ENCODE results near the gene TGFBR2. TPM values are rescaled to one million over a fixed set of nuclear protein-coding genes. Genes with fewer than 3 reads are reported as not detected.

The TGFBR2 gene
- total and polyA plus RNA-seq, 10 of the 15 experiments (the other 5 are each of a cell fraction or from before 2014, with no cell fraction given) = 0.02 to 0.98 (median 0.18) TPM; not detected in 1

DNA sequence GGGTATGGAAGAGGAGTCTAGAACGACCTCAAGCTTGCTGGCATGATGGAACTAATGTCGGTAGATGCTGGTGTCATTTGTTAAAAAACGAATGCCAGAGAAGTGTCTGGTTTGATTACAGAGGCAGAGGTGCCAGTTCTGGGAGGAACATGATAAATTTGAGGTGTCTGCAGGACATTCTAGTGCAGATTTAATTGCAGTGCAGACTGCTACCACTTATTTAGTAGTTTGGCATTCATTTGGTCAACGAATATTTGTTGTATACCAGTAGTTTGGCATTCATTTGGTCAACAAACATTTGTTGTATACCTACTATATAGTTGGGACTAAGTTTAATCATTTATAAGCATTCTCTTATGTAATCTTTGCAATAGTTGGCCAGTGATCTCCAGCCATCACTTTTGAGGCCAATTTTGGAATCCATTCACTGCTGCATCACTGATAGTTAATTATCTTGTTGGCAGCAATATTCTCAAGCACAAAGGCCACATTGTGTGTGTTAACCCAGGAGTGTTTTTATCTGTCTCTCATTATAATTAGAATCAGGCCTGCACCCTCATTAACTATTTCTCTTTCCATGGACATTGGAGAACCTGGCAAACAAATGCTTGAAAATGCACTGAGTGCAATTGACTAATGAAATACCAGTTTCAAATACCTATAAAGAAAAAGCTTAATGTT is 19.5 kb upstream of the TGFBR2 start (continued):
- TF ChIP-seq, protein P1, sequence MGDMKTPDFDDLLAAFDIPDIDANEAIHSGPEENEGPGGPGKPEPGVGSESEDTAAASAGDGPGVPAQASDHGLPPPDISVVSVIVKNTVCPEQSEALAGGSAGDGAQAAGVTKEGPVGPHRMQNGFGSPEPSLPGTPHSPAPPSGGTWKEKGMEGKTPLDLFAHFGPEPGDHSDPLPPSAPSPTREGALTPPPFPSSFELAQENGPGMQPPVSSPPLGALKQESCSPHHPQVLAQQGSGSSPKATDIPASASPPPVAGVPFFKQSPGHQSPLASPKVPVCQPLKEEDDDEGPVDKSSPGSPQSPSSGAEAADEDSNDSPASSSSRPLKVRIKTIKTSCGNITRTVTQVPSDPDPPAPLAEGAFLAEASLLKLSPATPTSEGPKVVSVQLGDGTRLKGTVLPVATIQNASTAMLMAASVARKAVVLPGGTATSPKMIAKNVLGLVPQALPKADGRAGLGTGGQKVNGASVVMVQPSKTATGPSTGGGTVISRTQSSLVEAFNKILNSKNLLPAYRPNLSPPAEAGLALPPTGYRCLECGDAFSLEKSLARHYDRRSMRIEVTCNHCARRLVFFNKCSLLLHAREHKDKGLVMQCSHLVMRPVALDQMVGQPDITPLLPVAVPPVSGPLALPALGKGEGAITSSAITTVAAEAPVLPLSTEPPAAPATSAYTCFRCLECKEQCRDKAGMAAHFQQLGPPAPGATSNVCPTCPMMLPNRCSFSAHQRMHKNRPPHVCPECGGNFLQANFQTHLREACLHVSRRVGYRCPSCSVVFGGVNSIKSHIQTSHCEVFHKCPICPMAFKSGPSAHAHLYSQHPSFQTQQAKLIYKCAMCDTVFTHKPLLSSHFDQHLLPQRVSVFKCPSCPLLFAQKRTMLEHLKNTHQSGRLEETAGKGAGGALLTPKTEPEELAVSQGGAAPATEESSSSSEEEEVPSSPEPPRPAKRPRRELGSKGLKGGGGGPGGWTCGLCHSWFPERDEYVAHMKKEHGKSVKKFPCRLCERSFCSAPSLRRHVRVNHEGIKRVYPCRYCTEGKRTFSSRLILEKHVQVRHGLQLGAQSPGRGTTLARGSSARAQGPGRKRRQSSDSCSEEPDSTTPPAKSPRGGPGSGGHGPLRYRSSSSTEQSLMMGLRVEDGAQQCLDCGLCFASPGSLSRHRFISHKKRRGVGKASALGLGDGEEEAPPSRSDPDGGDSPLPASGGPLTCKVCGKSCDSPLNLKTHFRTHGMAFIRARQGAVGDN (IDR thresholded peaks at IDR 0.05) = no peak
- TF ChIP-seq RAD21 (IDR thresholded peaks at IDR 0.05; ENCODE audit: insufficient read depth, low read depth, low read length) (no peak), DPF2 (IDR thresholded peaks at IDR 0.05) (no peak), CREB1 (IDR thresholded peaks at IDR 0.05; ENCODE audit: low read depth) (no peak), CBFB (IDR thresholded peaks at IDR 0.05; ENCODE audit: low read depth) (no peak), BACH1 (IDR thresholded peaks at IDR 0.05; ENCODE audit: borderline replicate concordance) (no peak)
- TF ChIP-seq, protein P2, sequence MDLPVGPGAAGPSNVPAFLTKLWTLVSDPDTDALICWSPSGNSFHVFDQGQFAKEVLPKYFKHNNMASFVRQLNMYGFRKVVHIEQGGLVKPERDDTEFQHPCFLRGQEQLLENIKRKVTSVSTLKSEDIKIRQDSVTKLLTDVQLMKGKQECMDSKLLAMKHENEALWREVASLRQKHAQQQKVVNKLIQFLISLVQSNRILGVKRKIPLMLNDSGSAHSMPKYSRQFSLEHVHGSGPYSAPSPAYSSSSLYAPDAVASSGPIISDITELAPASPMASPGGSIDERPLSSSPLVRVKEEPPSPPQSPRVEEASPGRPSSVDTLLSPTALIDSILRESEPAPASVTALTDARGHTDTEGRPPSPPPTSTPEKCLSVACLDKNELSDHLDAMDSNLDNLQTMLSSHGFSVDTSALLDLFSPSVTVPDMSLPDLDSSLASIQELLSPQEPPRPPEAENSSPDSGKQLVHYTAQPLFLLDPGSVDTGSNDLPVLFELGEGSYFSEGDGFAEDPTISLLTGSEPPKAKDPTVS (IDR thresholded peaks at IDR 0.05; ENCODE audit: low read depth, low read length) = no peak
- TF ChIP-seq, protein P3, sequence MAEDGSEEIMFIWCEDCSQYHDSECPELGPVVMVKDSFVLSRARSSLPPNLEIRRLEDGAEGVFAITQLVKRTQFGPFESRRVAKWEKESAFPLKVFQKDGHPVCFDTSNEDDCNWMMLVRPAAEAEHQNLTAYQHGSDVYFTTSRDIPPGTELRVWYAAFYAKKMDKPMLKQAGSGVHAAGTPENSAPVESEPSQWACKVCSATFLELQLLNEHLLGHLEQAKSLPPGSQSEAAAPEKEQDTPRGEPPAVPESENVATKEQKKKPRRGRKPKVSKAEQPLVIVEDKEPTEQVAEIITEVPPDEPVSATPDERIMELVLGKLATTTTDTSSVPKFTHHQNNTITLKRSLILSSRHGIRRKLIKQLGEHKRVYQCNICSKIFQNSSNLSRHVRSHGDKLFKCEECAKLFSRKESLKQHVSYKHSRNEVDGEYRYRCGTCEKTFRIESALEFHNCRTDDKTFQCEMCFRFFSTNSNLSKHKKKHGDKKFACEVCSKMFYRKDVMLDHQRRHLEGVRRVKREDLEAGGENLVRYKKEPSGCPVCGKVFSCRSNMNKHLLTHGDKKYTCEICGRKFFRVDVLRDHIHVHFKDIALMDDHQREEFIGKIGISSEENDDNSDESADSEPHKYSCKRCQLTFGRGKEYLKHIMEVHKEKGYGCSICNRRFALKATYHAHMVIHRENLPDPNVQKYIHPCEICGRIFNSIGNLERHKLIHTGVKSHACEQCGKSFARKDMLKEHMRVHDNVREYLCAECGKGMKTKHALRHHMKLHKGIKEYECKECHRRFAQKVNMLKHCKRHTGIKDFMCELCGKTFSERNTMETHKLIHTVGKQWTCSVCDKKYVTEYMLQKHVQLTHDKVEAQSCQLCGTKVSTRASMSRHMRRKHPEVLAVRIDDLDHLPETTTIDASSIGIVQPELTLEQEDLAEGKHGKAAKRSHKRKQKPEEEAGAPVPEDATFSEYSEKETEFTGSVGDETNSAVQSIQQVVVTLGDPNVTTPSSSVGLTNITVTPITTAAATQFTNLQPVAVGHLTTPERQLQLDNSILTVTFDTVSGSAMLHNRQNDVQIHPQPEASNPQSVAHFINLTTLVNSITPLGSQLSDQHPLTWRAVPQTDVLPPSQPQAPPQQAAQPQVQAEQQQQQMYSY (CRISPR knock-in tag; IDR thresholded peaks at IDR 0.05) = no peak
- TF ChIP-seq, protein P4, sequence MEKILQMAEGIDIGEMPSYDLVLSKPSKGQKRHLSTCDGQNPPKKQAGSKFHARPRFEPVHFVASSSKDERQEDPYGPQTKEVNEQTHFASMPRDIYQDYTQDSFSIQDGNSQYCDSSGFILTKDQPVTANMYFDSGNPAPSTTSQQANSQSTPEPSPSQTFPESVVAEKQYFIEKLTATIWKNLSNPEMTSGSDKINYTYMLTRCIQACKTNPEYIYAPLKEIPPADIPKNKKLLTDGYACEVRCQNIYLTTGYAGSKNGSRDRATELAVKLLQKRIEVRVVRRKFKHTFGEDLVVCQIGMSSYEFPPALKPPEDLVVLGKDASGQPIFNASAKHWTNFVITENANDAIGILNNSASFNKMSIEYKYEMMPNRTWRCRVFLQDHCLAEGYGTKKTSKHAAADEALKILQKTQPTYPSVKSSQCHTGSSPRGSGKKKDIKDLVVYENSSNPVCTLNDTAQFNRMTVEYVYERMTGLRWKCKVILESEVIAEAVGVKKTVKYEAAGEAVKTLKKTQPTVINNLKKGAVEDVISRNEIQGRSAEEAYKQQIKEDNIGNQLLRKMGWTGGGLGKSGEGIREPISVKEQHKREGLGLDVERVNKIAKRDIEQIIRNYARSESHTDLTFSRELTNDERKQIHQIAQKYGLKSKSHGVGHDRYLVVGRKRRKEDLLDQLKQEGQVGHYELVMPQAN (conservative IDR thresholded peaks at IDR 0.05) = no peak
